ENCODE results near the gene ADAM17. TPM values are rescaled to one million over a fixed set of nuclear protein-coding genes. Genes with fewer than 3 reads are reported as not detected.

ADAM17 gene
- total and polyA plus RNA-seq, 9 of the 15 experiments (the other 6 are each of a cell fraction or from before 2014, with no cell fraction given), result 5.8 to 30.0 (median 19.0) TPM

DNA sequence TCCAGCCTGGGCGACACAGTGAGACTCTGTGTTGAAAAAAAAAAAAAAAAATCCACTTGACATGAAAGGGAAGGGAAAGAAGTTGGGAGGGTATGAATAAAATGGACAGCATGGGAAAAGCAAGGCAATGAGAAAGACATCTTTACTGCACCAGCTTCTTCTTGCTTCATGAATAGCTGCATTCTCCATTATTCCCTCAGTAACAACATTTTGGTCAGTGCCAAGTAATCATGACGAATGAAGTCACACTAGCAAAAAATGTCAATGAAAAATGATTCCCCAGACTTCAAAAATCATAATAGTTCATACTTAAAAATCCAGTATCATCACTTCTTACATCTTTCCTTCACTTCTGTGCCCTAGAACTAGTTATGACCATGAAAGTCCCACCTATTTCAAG lies 30.4 kb downstream of the ADAM17 start:
- Histone ChIP-seq H3K36me3 (ENCODE audit: control insufficient read depth, insufficient read depth, low read length) (peaks cover 85% of the 10 kb centered on the region; the same call in 2 of the 3 replicates), H3K4me3 (no peak overlapping the region), H3K79me2 (ENCODE audit: control insufficient read depth, insufficient read depth, low read length) (peaks cover 2% of the 10 kb centered on the region; the same call in 1 of the 3 replicates), H3K27ac (ENCODE audit: extremely low read depth, low read depth, low read length) (no peak overlapping the region), H4K20me1 (replicated peaks; ENCODE audit: control insufficient read depth, insufficient read depth, low read length) (no peaks in the 10 kb centered on the region), H3K9ac (ENCODE audit: insufficient read depth in 1 of 2, low read depth in 2 of 2, low read length in 2 of 2) (no peak overlapping the region), H3K4me2 (ENCODE audit: insufficient read depth, low read length) (no peak overlapping the region), H3K9me1 (ENCODE audit: control insufficient read depth, insufficient read depth, low read length) (no peaks in the 10 kb centered on the region), H3K4me1 (replicated peaks in 1 of 2; ENCODE audit: control insufficient read depth in 2 of 2, insufficient read depth in 2 of 2, low read length in 2 of 2) (no peaks in the 10 kb centered on the region), H3K27me3 (ENCODE audit: control insufficient read depth in 2 of 2, insufficient read depth in 2 of 2, low read length in 2 of 2) (no peaks in the 10 kb centered on the region), H3K9me3 (replicated peaks; ENCODE audit: control insufficient read depth, insufficient read depth, low read depth, low read length) (no peaks in the 10 kb centered on the region), H2AFZ (ENCODE audit: low read depth, low read length) (no peak overlapping the region)
- FAIRE-seq (no peak), ATAC-seq (no peak), DNase-seq (ENCODE audit: extremely low read depth in 1 of 4, low spot score in 3 of 4) (no peak)
- BruUV-seq (replicated peaks), result no TSS peak
- in situ Hi-C loops (cut with MboI), result no loop called here
- CTCF ChIA-PET (ENCODE audit: low intra/inter-chr PET ratio), result no interaction called here
- POLR2A ChIA-PET, result interaction anchor here (0.7 kb wide), 1 partner anchor 12 kb away, joined by 3 read pairs; no protein-coding TSS in a partner anchor
- WGBS (ENCODE audit: insufficient coverage, low coverage, missing lambda C conversion rate), result 81% methylated on average over 2 of the region's 2 CpGs
- intact Hi-C loops (cut with micrococcal nuclease), result no loop called here
- no peak for TF ChIP-seq GABPB1 (CRISPR knock-in tag; IDR thresholded peaks at IDR 0.05)
- no peak for TF ChIP-seq ZBED1 (IDR thresholded peaks at IDR 0.05)
- TF ChIP-seq CREBBP (IDR thresholded peaks at IDR 0.05; ENCODE audit: low read depth, low read length), result no peak

DNA sequence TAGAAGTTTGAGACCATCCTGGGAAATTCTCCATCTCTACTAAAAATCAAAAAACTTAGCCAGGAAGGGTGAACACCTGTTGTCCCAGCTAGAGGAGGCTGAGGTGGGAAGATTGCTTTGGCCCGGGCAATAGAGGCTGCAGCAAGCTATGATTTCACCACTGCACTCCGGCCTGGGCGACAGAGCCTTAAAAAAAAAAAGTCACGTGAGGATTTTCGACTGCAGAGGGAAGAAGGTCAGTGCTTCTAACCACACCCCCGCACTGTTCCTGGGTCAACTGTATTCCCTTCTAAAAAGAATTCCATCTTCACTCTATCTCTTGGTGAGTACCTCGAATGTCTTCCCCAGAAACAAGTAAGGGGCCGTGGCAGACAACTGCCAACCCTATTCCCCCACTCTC lies 31.3 kb downstream of the ADAM17 start:
- Histone ChIP-seq H3K9me1 (ENCODE audit: control insufficient read depth, insufficient read depth, low read length) (no peaks in the 10 kb centered on the region), H3K4me1 (replicated peaks in 1 of 2; ENCODE audit: control insufficient read depth in 2 of 2, insufficient read depth in 2 of 2, low read length in 2 of 2) (no peaks in the 10 kb centered on the region), H2AFZ (ENCODE audit: low read depth, low read length) (no peak overlapping the region), H3K36me3 (ENCODE audit: control insufficient read depth, insufficient read depth, low read length) (peaks cover 86% of the 10 kb centered on the region; the same call in 2 of the 3 replicates), H3K4me2 (ENCODE audit: insufficient read depth, low read length) (no peak overlapping the region), H3K27ac (ENCODE audit: extremely low read depth, low read depth, low read length) (no peak overlapping the region), H3K27me3 (ENCODE audit: control insufficient read depth in 2 of 2, insufficient read depth in 2 of 2, low read length in 2 of 2) (no peaks in the 10 kb centered on the region), H3K79me2 (ENCODE audit: control insufficient read depth, insufficient read depth, low read length) (no peaks in the 10 kb centered on the region), H3K4me3 (no peak overlapping the region), H4K20me1 (replicated peaks; ENCODE audit: control insufficient read depth, insufficient read depth, low read length) (no peaks in the 10 kb centered on the region), H3K9ac (ENCODE audit: insufficient read depth in 1 of 2, low read depth in 2 of 2, low read length in 2 of 2) (no peak overlapping the region), H3K9me3 (replicated peaks; ENCODE audit: control insufficient read depth, insufficient read depth, low read depth, low read length) (no peaks in the 10 kb centered on the region)
- ATAC-seq (no peak), FAIRE-seq (no peak), DNase-seq (ENCODE audit: extremely low read depth in 1 of 4, low spot score in 3 of 4) (no peak)
- WGBS (ENCODE audit: insufficient coverage, low coverage, missing lambda C conversion rate), result 90% methylated on average over 8 of the region's 8 CpGs
- in situ Hi-C loops (cut with MboI), result no loop called here
- ChIA-PET CTCF (ENCODE audit: low intra/inter-chr PET ratio) (no interaction called here), POLR2A (no interaction called here)
- intact Hi-C loops (cut with micrococcal nuclease), result no loop called here
- BruUV-seq (replicated peaks), result no TSS peak
- TF ChIP-seq ESRRB (CRISPR knock-in tag; IDR thresholded peaks at IDR 0.05; ENCODE audit: borderline replicate concordance) (no peak), RBBP5 (IDR thresholded peaks at IDR 0.05; ENCODE audit: borderline replicate concordance, insufficient read depth, low read length, poor library complexity, severe bottlenecking) (no peak), NFYB (IDR thresholded peaks at IDR 0.05; ENCODE audit: extremely low read depth, insufficient read length) (no peak), POLR3G (IDR thresholded peaks at IDR 0.05; ENCODE audit: extremely low read depth, insufficient read length, insufficient replicate concordance) (no peak), ZNF785 (CRISPR knock-in tag; IDR thresholded peaks at IDR 0.05) (no peak), ZNF75A (CRISPR knock-in tag; IDR thresholded peaks at IDR 0.05) (no peak), SETDB1 (IDR thresholded peaks at IDR 0.05; ENCODE audit: low read length) (no peak)
- TF ChIP-seq, protein P1, sequence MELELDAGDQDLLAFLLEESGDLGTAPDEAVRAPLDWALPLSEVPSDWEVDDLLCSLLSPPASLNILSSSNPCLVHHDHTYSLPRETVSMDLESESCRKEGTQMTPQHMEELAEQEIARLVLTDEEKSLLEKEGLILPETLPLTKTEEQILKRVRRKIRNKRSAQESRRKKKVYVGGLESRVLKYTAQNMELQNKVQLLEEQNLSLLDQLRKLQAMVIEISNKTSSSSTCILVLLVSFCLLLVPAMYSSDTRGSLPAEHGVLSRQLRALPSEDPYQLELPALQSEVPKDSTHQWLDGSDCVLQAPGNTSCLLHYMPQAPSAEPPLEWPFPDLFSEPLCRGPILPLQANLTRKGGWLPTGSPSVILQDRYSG (tag; conservative IDR thresholded peaks at IDR 0.05; ENCODE audit: low read depth), result no peak
- TF ChIP-seq, protein P2, sequence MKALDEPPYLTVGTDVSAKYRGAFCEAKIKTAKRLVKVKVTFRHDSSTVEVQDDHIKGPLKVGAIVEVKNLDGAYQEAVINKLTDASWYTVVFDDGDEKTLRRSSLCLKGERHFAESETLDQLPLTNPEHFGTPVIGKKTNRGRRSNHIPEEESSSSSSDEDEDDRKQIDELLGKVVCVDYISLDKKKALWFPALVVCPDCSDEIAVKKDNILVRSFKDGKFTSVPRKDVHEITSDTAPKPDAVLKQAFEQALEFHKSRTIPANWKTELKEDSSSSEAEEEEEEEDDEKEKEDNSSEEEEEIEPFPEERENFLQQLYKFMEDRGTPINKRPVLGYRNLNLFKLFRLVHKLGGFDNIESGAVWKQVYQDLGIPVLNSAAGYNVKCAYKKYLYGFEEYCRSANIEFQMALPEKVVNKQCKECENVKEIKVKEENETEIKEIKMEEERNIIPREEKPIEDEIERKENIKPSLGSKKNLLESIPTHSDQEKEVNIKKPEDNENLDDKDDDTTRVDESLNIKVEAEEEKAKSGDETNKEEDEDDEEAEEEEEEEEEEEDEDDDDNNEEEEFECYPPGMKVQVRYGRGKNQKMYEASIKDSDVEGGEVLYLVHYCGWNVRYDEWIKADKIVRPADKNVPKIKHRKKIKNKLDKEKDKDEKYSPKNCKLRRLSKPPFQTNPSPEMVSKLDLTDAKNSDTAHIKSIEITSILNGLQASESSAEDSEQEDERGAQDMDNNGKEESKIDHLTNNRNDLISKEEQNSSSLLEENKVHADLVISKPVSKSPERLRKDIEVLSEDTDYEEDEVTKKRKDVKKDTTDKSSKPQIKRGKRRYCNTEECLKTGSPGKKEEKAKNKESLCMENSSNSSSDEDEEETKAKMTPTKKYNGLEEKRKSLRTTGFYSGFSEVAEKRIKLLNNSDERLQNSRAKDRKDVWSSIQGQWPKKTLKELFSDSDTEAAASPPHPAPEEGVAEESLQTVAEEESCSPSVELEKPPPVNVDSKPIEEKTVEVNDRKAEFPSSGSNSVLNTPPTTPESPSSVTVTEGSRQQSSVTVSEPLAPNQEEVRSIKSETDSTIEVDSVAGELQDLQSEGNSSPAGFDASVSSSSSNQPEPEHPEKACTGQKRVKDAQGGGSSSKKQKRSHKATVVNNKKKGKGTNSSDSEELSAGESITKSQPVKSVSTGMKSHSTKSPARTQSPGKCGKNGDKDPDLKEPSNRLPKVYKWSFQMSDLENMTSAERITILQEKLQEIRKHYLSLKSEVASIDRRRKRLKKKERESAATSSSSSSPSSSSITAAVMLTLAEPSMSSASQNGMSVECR (CRISPR knock-in tag; IDR thresholded peaks at IDR 0.05), result no peak
